Inflammatory macrophage treated with lipopolysaccharide for 1 hour (primary cell): ENCODE measurements around the gene CHST13.
A peak's percentile ranks its signal among the peaks of the same experiment; 100 is the strongest.

Experiments
- DNase-seq, 2 donors: peaks; one replicate each; pipeline ENCODE4 v3.0.0-alpha.2; 2020 to 2022

Gene CHST13

GRCh38 chr3:126543457-126544061 lies 19.6 kb downstream of the CHST13 start:
- DNase-seq = no peak

GRCh38 chr3:126544596-126545281 lies 20.8 kb downstream of the CHST13 start:
- no peak for DNase-seq

GRCh38 chr3:126545544-126545943 lies 21.6 kb downstream of the CHST13 start:
- no peak for DNase-seq

- no peak for DNase-seq
Observed at GRCh38 chr3:126546013-126546412, 22.1 kb downstream of the CHST13 start.

- DNase-seq = no peak
Observed at GRCh38 chr3:126546549-126547239, 22.7 kb downstream of the CHST13 start.

- peak; percentile 45 to 83 for DNase-seq
Observed at GRCh38 chr3:126547721-126548120, 23.8 kb downstream of the CHST13 start.

GRCh38 chr3:126548556-126549466 lies 24.9 kb downstream of the CHST13 start:
- DNase-seq = no peak

- no peak for DNase-seq
Observed at GRCh38 chr3:126549861-126550487, 26.0 kb downstream of the CHST13 start.

GRCh38 chr3:126550488-126551051 lies 26.6 kb downstream of the CHST13 start:
- no peak for DNase-seq

GRCh38 chr3:126551121-126551838 lies 27.3 kb downstream of the CHST13 start:
- DNase-seq = no peak

- DNase-seq = no peak
Observed at GRCh38 chr3:126551839-126552687, 28.1 kb downstream of the CHST13 start.

- no peak for DNase-seq
Observed at GRCh38 chr3:126552688-126553283, 28.8 kb downstream of the CHST13 start.

- no peak for DNase-seq
Observed at GRCh38 chr3:126553284-126554084, 29.5 kb downstream of the CHST13 start.

- DNase-seq = no peak
Observed at GRCh38 chr3:126554560-126555525, 30.9 kb downstream of the CHST13 start.

- DNase-seq = no peak
Observed at GRCh38 chr3:126555795-126556636, 32.1 kb downstream of the CHST13 start.

- no peak for DNase-seq
Observed at GRCh38 chr3:126556637-126557414, 32.9 kb downstream of the CHST13 start.
